K562 (cell line): Measurements from ENCODE around the gene NDUFC2. TPM values are rescaled to one million over a fixed set of nuclear protein-coding genes. Genes with fewer than 3 reads are reported as not detected.
A peak's percentile ranks its signal among the peaks of the same experiment; 100 is the strongest.

Experiments used
- BHLHE40 ChIP-seq: IDR thresholded peaks from 2 replicates; pipeline ENCODE4 v1.6.1; 2011; ENCODE audit warnings: low read length, improper control_type of control experiment
- FOXO4 ChIP-seq: fragments of 450-650 bp; formaldehyde crosslinking; IDR thresholded peaks from 2 replicates; pipeline ENCODE4 v1.4.0; 2020; ENCODE audit warnings: mild to moderate bottlenecking, moderate library complexity
- L3MBTL2 ChIP-seq: fragments of 450-650 bp; IDR thresholded peaks from 2 replicates; pipeline ENCODE4 v1.6.1; 2016; ENCODE audit warnings: mild to moderate bottlenecking, moderate library complexity
- MTF1 ChIP-seq: fragments of 250-450 bp; sonication (Bioruptor Pico); IDR thresholded peaks from 2 replicates; pipeline ENCODE4 v1.9.0; 2021; ENCODE audit warnings: moderate library complexity, mild to moderate bottlenecking, inconsistent platforms, borderline replicate concordance
- OTX1 ChIP-seq: fragments of 450-650 bp; formaldehyde crosslinking; IDR thresholded peaks from 2 replicates; pipeline ENCODE4 v1.4.0; 2022; ENCODE audit warnings: mild to moderate bottlenecking
- POLR3G ChIP-seq: IDR thresholded peaks from 2 replicates; pipeline ENCODE4 v1.6.1; 2011; ENCODE audit not compliant: insufficient read length, insufficient replicate concordance; ENCODE audit errors: extremely low read depth
- PRPF4 ChIP-seq: fragments of 200-400 bp; formaldehyde crosslinking; IDR thresholded peaks from one replicate; pipeline ENCODE4 v1.6.1; 2017; ENCODE audit warnings: low read length, low read depth, mild to moderate bottlenecking; ENCODE audit not compliant: insufficient read depth, poor library complexity, severe bottlenecking
- RREB1 ChIP-seq: fragments of 250-450 bp; sonication (Bioruptor Pico); IDR thresholded peaks from 2 replicates; pipeline ENCODE4 v1.4.0; 2020
- SMAD4 ChIP-seq: fragments of 250-450 bp; sonication (Bioruptor Pico); conservative IDR thresholded peaks from 2 replicates; pipeline ENCODE4 v1.8.0; 2021; ENCODE audit warnings: inconsistent platforms, mild to moderate bottlenecking, moderate library complexity
- SPI1 ChIP-seq: IDR thresholded peaks from 2 replicates; pipeline ENCODE4 v1.6.1; 2011; ENCODE audit warnings: low read depth, low read length, control low read depth, borderline replicate concordance
- ZBED1 ChIP-seq: IDR thresholded peaks from 2 replicates; pipeline ENCODE4 v1.6.1; 2014
- ZC3H11A ChIP-seq: IDR thresholded peaks from 2 replicates; pipeline ENCODE4 v1.6.1; 2012; ENCODE audit warnings: low read depth, low read length, improper control_type of control experiment
- ZFPM2 ChIP-seq: fragments of 250-450 bp; sonication (Bioruptor Pico); IDR thresholded peaks from 2 replicates; pipeline ENCODE4 v1.5.1; 2022; ENCODE audit warnings: mild to moderate bottlenecking
- ZNF3 ChIP-seq: fragments of 250-450 bp; sonication (Bioruptor Pico); IDR thresholded peaks from 2 replicates; pipeline ENCODE4 v1.5.0; 2021; ENCODE audit warnings: mild to moderate bottlenecking, moderate library complexity
- ZNF436 ChIP-seq: fragments of 250-450, 450-650 bp; sonication (Bioruptor Pico); formaldehyde crosslinking; IDR thresholded peaks from 2 replicates; pipeline ENCODE4 v1.7.0; 2020; ENCODE audit warnings: mild to moderate bottlenecking
- ZNF592 ChIP-seq: fragments of 450-650 bp; IDR thresholded peaks from 2 replicates; pipeline ENCODE4 v1.6.1; 2017; ENCODE audit warnings: antibody characterized with exemption, mild to moderate bottlenecking
- polyA plus RNA-seq, 8 experiments: library from polyadenylated mRNA; depleted of rRNA in 4 of 8; stranded (reverse) in 5 of 8; unstranded in 3 of 8; fragments of >200 nt; fragmentation: Nextera tagmentation in 2 of 8; fragmentation: Illumina TruSeq in 1 of 8; extraction: Ambion mirVana in 2 of 8; extraction: Trizol in 1 of 8; gene quantifications; 2 replicates each; pipeline versions ENCODE4 v1.2.1 to v1.2.3, GENCODE V29; 2011 to 2014; ENCODE audit warnings: inconsistent platforms in 1 of 8, missing spikeins in 1 of 8
- total RNA-seq, 7 experiments: library from RNA; depleted of rRNA in 6 of 7; stranded (reverse); fragments of >200 nt in 6 of 7; fragmentation: Illumina TruSeq in 2 of 7; extraction: Trizol in 2 of 7; gene quantifications; 2 replicates each; pipeline versions ENCODE4 v1.2.1 to v1.2.3, GENCODE V29; 2011 to 2021; ENCODE audit warnings: low replicate concordance in 1 of 7

NDUFC2 gene
- total and polyA plus RNA-seq, 9 of the 15 experiments (the other 6 are each of a cell fraction or from before 2014, with no cell fraction given), result 168 to 1,119 (median 442) TPM

GRCh38 chr11:78056093-78056492 lies 23.6 kb downstream of the NDUFC2 start (continued):
- no peak for TF ChIP-seq POLR3G
- TF ChIP-seq PRPF4, result no peak
- no peak for TF ChIP-seq MTF1 (CRISPR knock-in tag)
- TF ChIP-seq ZNF436 (CRISPR knock-in tag), result no peak
- TF ChIP-seq FOXO4, result no peak
- 0 out of 2 replicates have a peak, but pooled peaks have one; percentile 9 for TF ChIP-seq BHLHE40
- peak; percentile 79 for TF ChIP-seq ZNF592
- TF ChIP-seq ZFPM2, result no peak
- TF ChIP-seq L3MBTL2, result peak; percentile 77
- TF ChIP-seq SPI1, result 0 out of 2 replicates have a peak, but pooled peaks have one; percentile 2
- no peak for TF ChIP-seq ZNF3 (CRISPR knock-in tag)
- TF ChIP-seq RREB1 (CRISPR knock-in tag), result no peak
- no peak for TF ChIP-seq OTX1 (CRISPR knock-in tag)
- no peak for TF ChIP-seq ZC3H11A
- peak; percentile 32; the same call in 1 of the 2 replicates for TF ChIP-seq SMAD4
- no peak for TF ChIP-seq ZBED1
